GM12878 (cell line): Measurements from ENCODE around the gene CD27. TPM values are rescaled to one million over a fixed set of nuclear protein-coding genes. Genes with fewer than 3 reads are reported as not detected.
A peak's percentile ranks its signal among the peaks of the same experiment; 100 is the strongest.

Experiments
- ATAC-seq: fragments of 200-7000 bp; cut with Tn5 transposase; 3 replicates; pipeline ENCODE4 v1.9.1; 2020; ENCODE audit warnings: mild to moderate bottlenecking, moderate library complexity
- BruUV-seq: library from RNA; stranded (reverse); fragments of 400-500 nt; replicated peaks from 2 replicates; lab custom pipeline; 2021; lab: Mats Ljungman, UMichigan
- CTCF ChIA-PET: fragments of 300-600 bp; sonication (Branson Sonifier 250); formaldehyde crosslinking; extraction: SDS; loops from one replicate; lab custom pipeline; 2021; ENCODE audit warnings: inconsistent platforms; lab: Yijun Ruan, JAX
- POLR2A ChIA-PET: fragments of 350-600 bp; formaldehyde crosslinking; extraction: SDS; loops from one replicate; lab custom pipeline; 2021; ENCODE audit warnings: inconsistent platforms; lab: Charles Lee
- RAD21 ChIA-PET: fragments of 300-600 bp; sonication (Branson Sonifier 250); formaldehyde crosslinking; loops from one replicate; lab custom pipeline; 2023; ENCODE audit warnings: antibody characterized with exemption; ENCODE audit not compliant: unreplicated experiment; lab: Charles Lee
- SMC1A ChIA-PET: fragments of 300-600 bp; sonication (Branson Sonifier 250); formaldehyde crosslinking; loops from one replicate; lab custom pipeline; 2023; ENCODE audit not compliant: unreplicated experiment, uncharacterized antibody; lab: Charles Lee
- DNase-seq: peaks from one replicate; pipeline ENCODE4 v3.0.0-alpha.2; 2011; ENCODE audit warnings: low read depth, low spot score
- FAIRE-seq: peaks from 3 replicates; lab custom pipeline; 2011; peaks lifted over from hg19 to GRCh38; lab: Jason Lieb, UNC
- H2AFZ ChIP-seq: 2 replicates; pipeline ENCODE4 v1.6.0; 2011; ENCODE audit warnings: low read depth, low read length, control low read depth; ENCODE audit not compliant: control insufficient read depth
- H3K27ac ChIP-seq: 2 replicates; pipeline ENCODE4 v1.5.1; 2011; ENCODE audit warnings: control low read depth; ENCODE audit not compliant: control insufficient read depth, insufficient read depth
- H3K27me3 ChIP-seq, 2 experiments: replicated peaks in 1 of 2; 2 replicates each; pipeline versions ENCODE4 v1.6.0 to v1.6.1; 2011; ENCODE audit warnings: low read length in 1 of 2; ENCODE audit not compliant: control insufficient read depth in 2 of 2, insufficient read depth in 2 of 2
- H3K36me3 ChIP-seq, 2 experiments: 2 replicates each; pipeline ENCODE4 v1.5.1; 2011; ENCODE audit warnings: low read length in 1 of 2; ENCODE audit not compliant: control insufficient read depth in 2 of 2, insufficient read depth in 2 of 2
- H3K4me1 ChIP-seq: 2 replicates; pipeline ENCODE4 v1.6.1; 2011; ENCODE audit warnings: mild to moderate bottlenecking, low read length, moderate library complexity, mixed read lengths; ENCODE audit not compliant: control insufficient read depth, insufficient read depth
- H3K4me2 ChIP-seq: 2 replicates; pipeline ENCODE4 v1.6.0; 2011; ENCODE audit warnings: control low read depth; ENCODE audit not compliant: control insufficient read depth, insufficient read depth
- H3K4me3 ChIP-seq: fragments of 200-600 bp; sonication (generic); 2 replicates; pipeline ENCODE4 v1.5.1; 2016
- H3K79me2 ChIP-seq: 2 replicates; pipeline ENCODE4 v1.6.0; 2011; ENCODE audit warnings: low read length; ENCODE audit not compliant: control insufficient read depth, insufficient read depth
- H3K9ac ChIP-seq: 2 replicates; pipeline ENCODE4 v1.8.0; 2011; ENCODE audit warnings: low read length, control low read depth, mixed read lengths; ENCODE audit not compliant: control insufficient read depth, insufficient read depth
- H3K9me3 ChIP-seq: replicated peaks from 3 replicates; pipeline ENCODE4 v1.5.1; 2011; ENCODE audit warnings: mild to moderate bottlenecking, low read length; ENCODE audit not compliant: control insufficient read depth, insufficient read depth
- H4K20me1 ChIP-seq: 2 replicates; pipeline ENCODE4 v1.6.0; 2011; ENCODE audit not compliant: control insufficient read depth, insufficient read depth
- FOXM1 ChIP-seq: IDR thresholded peaks from 2 replicates; pipeline ENCODE4 v1.6.1; 2012; ENCODE audit warnings: low read depth, mild to moderate bottlenecking, inconsistent platforms, low read length, moderate library complexity
- HCFC1 ChIP-seq: fragments of 150-350 bp; IDR thresholded peaks from 2 replicates; pipeline ENCODE4 v1.6.1; 2014; ENCODE audit warnings: low read length
- MXI1 ChIP-seq: fragments of 150-350 bp; IDR thresholded peaks from 2 replicates; pipeline ENCODE4 v1.6.1; 2011; ENCODE audit warnings: low read depth, mild to moderate bottlenecking, inconsistent platforms, low read length, improper control_type of control experiment
- NFIC ChIP-seq: IDR thresholded peaks from 2 replicates; pipeline ENCODE4 v1.6.1; 2012; ENCODE audit warnings: low read depth, mild to moderate bottlenecking, inconsistent platforms, low read length, moderate library complexity
- RCOR1 ChIP-seq: conservative IDR thresholded peaks from 2 replicates; pipeline ENCODE4 v1.6.1; 2012; ENCODE audit warnings: low read depth, low read length, improper control_type of control experiment
- RUNX3 ChIP-seq: IDR thresholded peaks from 2 replicates; pipeline ENCODE4 v1.6.1; 2012; ENCODE audit warnings: low read length, inconsistent platforms
- SMAD5 ChIP-seq: IDR thresholded peaks from 2 replicates; pipeline ENCODE4 v1.6.1; 2016; ENCODE audit warnings: antibody characterized with exemption, low read depth
- WGBS: methylation state at CpG from one replicate; pipeline ENCODE4 v1.1.6; 2016; ENCODE audit warnings: low lambda C conversion rate; ENCODE audit not compliant: insufficient replicate concordance, insufficient coverage; ENCODE audit errors: missing lambda C conversion rate; 5-methylcytosine and 5-hydroxymethylcytosine counted together
- in situ Hi-C: fragments of 300-500 bp; cut with MboI; formaldehyde crosslinking; loops from 9 replicates; pipeline ENCODE4 v1.14.3; 2018; ENCODE audit warnings: mixed read lengths
- intact Hi-C: fragments of 100-400 bp; cut with micrococcal nuclease; formaldehyde crosslinking; loops from one replicate; pipeline ENCODE4 v1.14.2; 2022; ENCODE audit not compliant: unreplicated experiment
- polyA plus RNA-seq, 11 experiments: library from polyadenylated mRNA; depleted of rRNA in 4 of 11; unstranded in 6 of 11; stranded (reverse) in 5 of 11; fragments of >200 nt; fragmentation: Nextera tagmentation in 4 of 11; fragmentation: Illumina TruSeq in 1 of 11; extraction: Ambion mirVana in 4 of 11; extraction: Trizol in 1 of 11; gene quantifications; 1 replicate in 1 of 11; 2 replicates in 10 of 11; pipeline versions ENCODE4 v1.2.1 to v1.2.3, GENCODE V29; 2011 to 2016; ENCODE audit warnings: inconsistent platforms in 2 of 11, missing spikeins in 2 of 11, low read depth in 1 of 11
- total RNA-seq, 4 experiments: library from RNA; depleted of rRNA in 3 of 4; stranded (reverse); fragments of >200 nt in 3 of 4; fragmentation: Illumina TruSeq in 1 of 4; extraction: Trizol in 1 of 4; gene quantifications; 2 replicates each; pipeline versions ENCODE4 v1.2.1 to v1.2.3, GENCODE V29; 2013 to 2021

Gene CD27
- total and polyA plus RNA-seq, 10 of the 15 experiments (the other 5 are each of a cell fraction or from before 2014, with no cell fraction given): 4.9 to 184 (median 106) TPM

- intact Hi-C loops: no loop called here
- in situ Hi-C loops: no loop called here
- H3K27me3 ChIP-seq: no peaks in the 10 kb centered on the region
- DNase-seq (no peak), FAIRE-seq (no peak), ATAC-seq (no peak)
- 0 out of 2 replicates have a peak, but pooled peaks have one; percentile 22 for TF ChIP-seq RUNX3
- no peak for TF ChIP-seq NFIC
- ChIA-PET CTCF (interaction anchor here (0.9 to 2.7 kb wide), 4 partner anchors 14 to 112 kb away, joined by 4 to 19 read pairs (median 4); partner anchors contain the start of gene VAMP1), SMC1A (interaction anchor here (0.7 to 9.8 kb wide), 9 partner anchors 8 to 133 kb away, joined by 3 to 147 read pairs (median 5); partner anchors contain the start of gene TAPBPL), RAD21 (interaction anchor here (1.1 to 17.1 kb wide), 4 partner anchors 10 to 99 kb away, joined by 6 to 319 read pairs (median 6); no protein-coding TSS in a partner anchor), POLR2A (interaction anchor here (0.7 to 17.5 kb wide), 5 partner anchors 13 to 170 kb away, joined by 3 to 384 read pairs (median 3); partner anchors contain the start of genes TAPBPL and VAMP1)
- no peak overlapping the region for H2AFZ ChIP-seq
- no TSS peak for BruUV-seq
- H3K4me2 ChIP-seq: no peak overlapping the region
- H3K27ac ChIP-seq: no peak overlapping the region
- H3K9me3 ChIP-seq: no peaks in the 10 kb centered on the region
- no peak overlapping the region for H3K4me3 ChIP-seq
- H3K36me3 ChIP-seq: no peaks in the 10 kb centered on the region
- WGBS: over 99% methylated on average over 12 of the region's 12 CpGs
- no peak overlapping the region for H3K9ac ChIP-seq
- H3K4me1 ChIP-seq: peaks cover 42% of the 10 kb centered on the region
- peaks cover 15% of the 10 kb centered on the region for H3K79me2 ChIP-seq
- H4K20me1 ChIP-seq: no peaks in the 10 kb centered on the region
Observed at GRCh38 chr12:6438345-6438744, 6.4 kb upstream of the CD27 start.

- H3K36me3 ChIP-seq: no peaks in the 10 kb centered on the region
- no peak for ATAC-seq
- H3K4me2 ChIP-seq: no peak overlapping the region
- TF ChIP-seq FOXM1 (no peak), HCFC1 (no peak), SMAD5 (no peak), MXI1 (no peak), RCOR1 (no peak)
- no peak overlapping the region for H2AFZ ChIP-seq
- H4K20me1 ChIP-seq: no peaks in the 10 kb centered on the region
- no peak overlapping the region for H3K9ac ChIP-seq
- H3K4me3 ChIP-seq: no peak overlapping the region
- H3K9me3 ChIP-seq: no peaks in the 10 kb centered on the region
- H3K27me3 ChIP-seq: no peaks in the 10 kb centered on the region
- H3K27ac ChIP-seq: no peak overlapping the region; the same call in 1 of the 2 replicates
- ChIA-PET CTCF (interaction anchor here (1.9 to 2.7 kb wide), 2 partner anchors 12 to 25 kb away, joined by 7 to 19 read pairs; no protein-coding TSS in a partner anchor), SMC1A (interaction anchor here (0.9 to 9.8 kb wide), 6 partner anchors 11 to 25 kb away, joined by 3 to 147 read pairs (median 4); no protein-coding TSS in a partner anchor), RAD21 (interaction anchor here (0.8 to 17.1 kb wide), 4 partner anchors 12 to 105 kb away, joined by 3 to 319 read pairs (median 4); no protein-coding TSS in a partner anchor), POLR2A (interaction anchor here (0.6 to 17.5 kb wide), 5 partner anchors 11 to 354 kb away, joined by 3 to 384 read pairs (median 4); partner anchors contain the start of gene TAPBPL)
- BruUV-seq: no TSS peak
- intact Hi-C loops: no loop called here
- H3K79me2 ChIP-seq: peaks cover 33% of the 10 kb centered on the region
- no peak for FAIRE-seq
- no peak for DNase-seq
- H3K4me1 ChIP-seq: peaks cover 37% of the 10 kb centered on the region
- in situ Hi-C loops: no loop called here
- 50% methylated on average over 1 of the region's 1 CpG for WGBS
Observed at GRCh38 chr12:6440391-6440790, 4.4 kb upstream of the CD27 start.
